ENCODE results near the gene ARL6.

DNA sequence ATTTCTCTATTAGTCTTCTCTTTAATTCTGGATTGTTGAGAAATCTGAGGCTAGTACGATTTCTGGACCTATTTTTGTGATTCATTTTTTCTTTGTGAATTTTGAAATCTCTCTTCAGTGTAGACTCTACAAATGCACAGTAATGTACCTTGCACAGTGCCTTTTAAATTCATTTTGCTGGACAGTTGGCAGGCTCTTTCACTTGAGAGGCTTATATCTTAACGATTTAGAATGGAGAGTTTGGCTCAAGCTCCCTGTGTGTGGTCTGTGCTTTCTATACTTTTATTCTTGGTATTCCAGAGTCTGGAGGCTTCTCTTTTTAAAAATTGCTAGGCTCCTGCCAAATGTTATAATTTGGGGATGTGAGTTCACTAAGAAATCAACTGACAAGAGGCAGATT lies 66.1 kb downstream of the ARL6 start:
- TF ChIP-seq POLR2AphosphoS5 (IDR thresholded peaks at IDR 0.05; ENCODE audit: low read depth, low read length): no peak
- TF ChIP-seq, protein P1, sequence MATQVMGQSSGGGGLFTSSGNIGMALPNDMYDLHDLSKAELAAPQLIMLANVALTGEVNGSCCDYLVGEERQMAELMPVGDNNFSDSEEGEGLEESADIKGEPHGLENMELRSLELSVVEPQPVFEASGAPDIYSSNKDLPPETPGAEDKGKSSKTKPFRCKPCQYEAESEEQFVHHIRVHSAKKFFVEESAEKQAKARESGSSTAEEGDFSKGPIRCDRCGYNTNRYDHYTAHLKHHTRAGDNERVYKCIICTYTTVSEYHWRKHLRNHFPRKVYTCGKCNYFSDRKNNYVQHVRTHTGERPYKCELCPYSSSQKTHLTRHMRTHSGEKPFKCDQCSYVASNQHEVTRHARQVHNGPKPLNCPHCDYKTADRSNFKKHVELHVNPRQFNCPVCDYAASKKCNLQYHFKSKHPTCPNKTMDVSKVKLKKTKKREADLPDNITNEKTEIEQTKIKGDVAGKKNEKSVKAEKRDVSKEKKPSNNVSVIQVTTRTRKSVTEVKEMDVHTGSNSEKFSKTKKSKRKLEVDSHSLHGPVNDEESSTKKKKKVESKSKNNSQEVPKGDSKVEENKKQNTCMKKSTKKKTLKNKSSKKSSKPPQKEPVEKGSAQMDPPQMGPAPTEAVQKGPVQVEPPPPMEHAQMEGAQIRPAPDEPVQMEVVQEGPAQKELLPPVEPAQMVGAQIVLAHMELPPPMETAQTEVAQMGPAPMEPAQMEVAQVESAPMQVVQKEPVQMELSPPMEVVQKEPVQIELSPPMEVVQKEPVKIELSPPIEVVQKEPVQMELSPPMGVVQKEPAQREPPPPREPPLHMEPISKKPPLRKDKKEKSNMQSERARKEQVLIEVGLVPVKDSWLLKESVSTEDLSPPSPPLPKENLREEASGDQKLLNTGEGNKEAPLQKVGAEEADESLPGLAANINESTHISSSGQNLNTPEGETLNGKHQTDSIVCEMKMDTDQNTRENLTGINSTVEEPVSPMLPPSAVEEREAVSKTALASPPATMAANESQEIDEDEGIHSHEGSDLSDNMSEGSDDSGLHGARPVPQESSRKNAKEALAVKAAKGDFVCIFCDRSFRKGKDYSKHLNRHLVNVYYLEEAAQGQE (IDR thresholded peaks at IDR 0.05; ENCODE audit: insufficient read depth in 1 of 2, low read depth in 2 of 2, low read length in 2 of 2): no peak

Data from PFSK-1 (cell line).